GM12892 (cell line): ENCODE data around the gene GHR.

Source experiments
- POLR2AphosphoS5 ChIP-seq: IDR thresholded peaks from 2 replicates; pipeline ENCODE4 v1.6.1; 2011; ENCODE audit warnings: low read depth, low read length, control low read depth
- TAF1 ChIP-seq: IDR thresholded peaks from 2 replicates; pipeline ENCODE4 v1.6.1; 2011; ENCODE audit warnings: low read depth, mild to moderate bottlenecking, control low read depth, low read length, borderline replicate concordance

DNA sequence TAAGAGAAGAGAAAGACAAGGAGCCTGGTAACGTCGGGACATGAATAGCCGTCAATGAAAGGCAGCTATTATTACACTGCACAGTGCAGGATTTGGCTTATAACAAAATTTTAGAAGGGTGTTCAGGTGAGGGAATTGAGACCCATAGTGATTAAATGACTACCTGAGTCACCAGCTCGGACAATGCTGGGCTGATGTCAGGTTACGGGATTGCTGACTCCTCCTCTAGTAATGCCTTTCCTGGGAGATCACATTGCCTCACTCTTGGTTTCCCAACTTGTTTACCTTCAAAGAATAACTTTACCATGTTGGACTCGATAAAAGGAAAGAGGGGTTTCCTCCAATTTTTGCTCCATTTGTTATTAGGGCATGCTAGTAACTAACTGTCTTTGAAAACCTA lies 132.6 kb downstream of the GHR start:
- no peak for TF ChIP-seq TAF1
- TF ChIP-seq POLR2AphosphoS5 = no peak
